Retina (tissue), 1 donor: ENCODE results near the gene UBE2Z.
A peak's percentile ranks its signal among the peaks of the same experiment; 100 is the strongest.

Source experiments
- DNase-seq: peaks from one replicate; pipeline ENCODE4 v3.0.0-alpha.2; 2016

Gene UBE2Z

DNA sequence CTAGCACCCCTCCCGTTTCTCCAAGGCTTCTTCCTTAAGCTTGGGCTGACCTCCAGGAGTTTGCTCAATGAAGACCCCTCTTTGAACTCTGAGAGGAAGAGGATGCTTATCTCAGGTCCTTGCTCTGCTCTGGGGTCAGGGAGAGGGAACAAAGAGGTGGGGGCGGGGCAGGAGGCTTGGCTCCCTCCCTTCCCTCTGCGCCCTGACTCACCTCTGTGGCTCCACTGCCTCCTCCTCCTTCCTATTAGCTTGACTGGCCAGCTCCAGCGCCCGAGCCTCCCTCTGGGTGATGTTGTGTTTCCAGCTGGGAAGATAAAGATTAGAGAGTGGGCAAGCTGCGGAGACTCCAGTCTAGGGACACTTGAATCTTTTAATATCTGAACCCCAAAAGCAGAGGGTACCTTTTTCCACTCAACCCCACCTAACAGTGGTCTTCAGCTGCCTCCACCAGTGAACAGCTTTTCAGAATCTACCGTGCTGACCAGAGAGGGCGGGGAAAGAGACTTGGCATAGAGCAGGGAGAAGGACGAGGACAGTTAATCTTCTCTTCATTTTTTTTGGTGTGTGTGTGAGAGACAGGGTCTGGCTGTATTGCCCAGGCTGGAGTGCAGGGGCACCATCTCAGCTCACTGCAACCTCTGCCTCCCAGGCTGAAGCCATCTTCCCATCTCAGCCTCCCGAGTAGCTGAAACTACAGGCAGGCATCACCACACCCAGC, 53.5 kb downstream of the UBE2Z start:
- DNase-seq = peak; percentile 27

- no peak for DNase-seq
These were observed 62.0 kb downstream of the UBE2Z start for GRCh38 chr17:48970224-48970623.

DNA sequence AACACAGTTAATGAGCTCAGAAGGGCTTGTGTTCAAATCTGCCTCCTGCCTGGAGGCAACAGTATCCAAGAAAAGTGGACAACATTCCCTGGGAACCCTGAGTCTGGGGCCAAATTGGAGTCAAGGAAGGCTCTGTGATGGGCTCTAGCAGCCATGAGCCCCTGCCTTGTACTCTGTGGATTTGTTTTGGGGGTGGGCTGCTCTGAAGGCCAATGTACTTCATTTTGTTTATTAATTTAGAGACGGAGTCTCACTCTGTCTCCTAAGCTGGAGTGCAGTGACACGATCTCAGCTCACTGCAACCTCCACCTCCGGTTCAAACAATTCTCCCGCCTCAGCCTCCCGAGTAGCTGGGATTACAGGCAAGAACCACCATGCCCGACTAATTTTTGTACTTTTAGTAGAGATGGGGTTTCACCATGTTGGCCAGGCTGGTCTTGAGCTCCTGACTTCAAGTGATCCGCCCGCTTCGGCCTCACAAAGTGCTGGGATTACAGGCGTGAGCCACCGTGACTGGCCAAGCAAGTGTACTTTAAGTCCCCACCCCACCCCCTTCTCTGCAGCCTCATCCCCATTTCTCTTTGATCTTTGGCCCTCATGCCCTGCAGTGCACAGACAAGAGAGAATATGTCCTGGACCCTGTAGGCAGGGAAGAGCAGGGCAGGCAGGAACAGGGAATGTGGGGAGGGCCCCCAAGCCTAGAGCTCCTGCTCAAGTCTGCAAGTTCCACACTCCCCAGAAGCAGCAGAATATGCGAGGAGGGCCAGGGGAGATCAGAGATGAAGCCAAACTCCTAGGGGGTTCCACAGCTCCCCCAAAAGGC, 62.9 kb downstream of the UBE2Z start:
- no peak for DNase-seq

DNA sequence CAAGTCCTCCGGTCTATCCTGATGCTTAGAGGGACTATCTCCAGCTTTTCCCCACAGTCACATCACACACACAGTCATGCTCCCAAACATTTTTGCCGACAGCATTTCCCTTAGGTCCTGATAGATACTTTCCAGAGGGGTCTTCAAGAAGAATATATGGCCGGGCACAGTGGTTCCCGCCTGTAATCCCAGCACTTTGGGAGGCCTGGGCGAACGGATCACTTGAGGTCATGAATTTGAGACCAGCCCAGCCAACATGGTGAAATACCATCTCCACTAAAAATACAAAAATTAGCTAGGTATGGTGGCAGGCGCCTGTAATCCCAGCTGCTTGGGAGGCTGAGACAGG, 64.5 kb downstream of the UBE2Z start:
- DNase-seq = no peak

DNA sequence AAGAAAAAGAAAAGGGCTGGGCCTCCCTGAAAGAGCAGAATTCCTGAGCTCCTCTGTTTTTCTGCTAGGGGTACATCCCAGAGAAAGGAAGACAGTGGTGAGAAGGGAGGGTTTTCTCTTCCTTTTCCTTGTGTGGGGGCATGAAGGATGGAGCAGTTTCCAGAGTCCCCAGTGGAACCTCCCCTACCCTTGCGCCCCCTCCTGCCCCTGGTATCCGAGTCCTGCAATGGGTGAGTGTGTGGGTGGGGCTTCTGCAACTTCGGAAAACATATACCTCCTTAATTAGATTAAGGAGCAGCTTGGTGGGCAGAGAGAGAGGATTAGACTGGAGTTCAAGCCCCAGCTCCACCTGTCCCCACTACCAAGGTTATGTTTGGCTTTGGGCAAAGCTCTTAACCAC, 65.6 kb downstream of the UBE2Z start:
- no peak for DNase-seq
